ENCODE results near the gene MDGA2. TPM values are rescaled to one million over a fixed set of nuclear protein-coding genes. Genes with fewer than 3 reads are reported as not detected.

MDGA2 gene
- total RNA-seq, 6 donors from 2014 or later, result 0.61 TPM; not detected in 5

DNA sequence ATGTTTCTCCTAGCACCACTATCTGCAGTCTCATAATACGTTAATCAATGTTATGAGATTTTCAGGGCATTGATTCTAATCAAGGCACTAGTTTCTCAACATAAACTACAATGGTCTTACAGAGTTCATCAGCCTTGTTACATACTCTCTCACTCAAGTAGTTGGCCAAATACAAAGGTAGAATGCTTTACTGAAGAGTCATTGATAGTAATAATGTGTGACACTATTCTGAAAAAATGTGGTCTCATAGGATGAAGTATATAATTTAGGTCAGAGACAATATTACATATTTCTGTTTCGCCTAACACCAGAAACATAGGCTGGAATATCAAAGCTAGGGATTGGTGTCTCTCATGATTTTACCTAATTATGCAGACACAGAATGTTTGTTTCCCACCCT is 35.2 kb upstream of the MDGA2 start:
- WGBS, 2 donors, result 79 to 81% methylated on average over 2 of the region's 2 CpGs
- Histone ChIP-seq H3K4me1 (no peaks in the 10 kb centered on the region), H3K36me3 (no peaks in the 10 kb centered on the region), H3K27ac (no peak overlapping the region), H3K9me3 (no peaks in the 10 kb centered on the region), H3K27me3 (no peaks in the 10 kb centered on the region), H3K4me3 (no peak overlapping the region)
- TF ChIP-seq POLR2AphosphoS5 (IDR thresholded peaks at IDR 0.05) (no peak), POLR2A (IDR thresholded peaks at IDR 0.05) (no peak), EP300 (IDR thresholded peaks at IDR 0.05) (no peak)
- TF ChIP-seq, protein P1, sequence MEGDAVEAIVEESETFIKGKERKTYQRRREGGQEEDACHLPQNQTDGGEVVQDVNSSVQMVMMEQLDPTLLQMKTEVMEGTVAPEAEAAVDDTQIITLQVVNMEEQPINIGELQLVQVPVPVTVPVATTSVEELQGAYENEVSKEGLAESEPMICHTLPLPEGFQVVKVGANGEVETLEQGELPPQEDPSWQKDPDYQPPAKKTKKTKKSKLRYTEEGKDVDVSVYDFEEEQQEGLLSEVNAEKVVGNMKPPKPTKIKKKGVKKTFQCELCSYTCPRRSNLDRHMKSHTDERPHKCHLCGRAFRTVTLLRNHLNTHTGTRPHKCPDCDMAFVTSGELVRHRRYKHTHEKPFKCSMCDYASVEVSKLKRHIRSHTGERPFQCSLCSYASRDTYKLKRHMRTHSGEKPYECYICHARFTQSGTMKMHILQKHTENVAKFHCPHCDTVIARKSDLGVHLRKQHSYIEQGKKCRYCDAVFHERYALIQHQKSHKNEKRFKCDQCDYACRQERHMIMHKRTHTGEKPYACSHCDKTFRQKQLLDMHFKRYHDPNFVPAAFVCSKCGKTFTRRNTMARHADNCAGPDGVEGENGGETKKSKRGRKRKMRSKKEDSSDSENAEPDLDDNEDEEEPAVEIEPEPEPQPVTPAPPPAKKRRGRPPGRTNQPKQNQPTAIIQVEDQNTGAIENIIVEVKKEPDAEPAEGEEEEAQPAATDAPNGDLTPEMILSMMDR (IDR thresholded peaks at IDR 0.05), result no peak
- DNase-seq (no peak), ATAC-seq (ENCODE audit: low FRiP score in 2 of 2) (no peak)

DNA sequence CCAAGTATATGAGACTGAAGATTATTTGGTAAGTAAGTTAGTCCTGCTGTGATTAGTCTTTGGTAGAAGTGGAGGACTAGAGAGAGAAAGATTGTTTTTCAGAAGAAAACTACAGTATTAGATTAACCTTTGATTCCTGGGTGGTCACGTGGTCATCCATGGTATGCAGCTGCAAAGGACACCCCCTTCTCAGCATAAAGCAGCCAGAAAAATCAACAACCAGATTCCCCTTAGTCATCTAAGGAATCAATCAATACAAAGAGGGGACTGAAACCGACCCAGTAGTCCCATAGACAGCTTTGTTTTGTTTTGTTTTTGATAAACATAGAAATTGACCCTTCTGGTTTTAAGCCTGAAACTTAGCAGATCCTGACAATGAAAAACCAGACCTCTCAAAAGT is 30.3 kb upstream of the MDGA2 start:
- no peak overlapping the region for H3K27ac ChIP-seq
- no peaks in the 10 kb centered on the region for H3K4me1 ChIP-seq
- H3K27me3 ChIP-seq, result no peaks in the 10 kb centered on the region
- no peaks in the 10 kb centered on the region for H3K9me3 ChIP-seq
- DNase-seq (no peak), ATAC-seq (ENCODE audit: low FRiP score in 2 of 2) (no peak)
- H3K36me3 ChIP-seq, result no peaks in the 10 kb centered on the region
- TF ChIP-seq, protein P1 (IDR thresholded peaks at IDR 0.05), result no peak
- TF ChIP-seq POLR2A (IDR thresholded peaks at IDR 0.05) (no peak), EP300 (IDR thresholded peaks at IDR 0.05) (no peak), POLR2AphosphoS5 (IDR thresholded peaks at IDR 0.05) (no peak)
- no peak overlapping the region for H3K4me3 ChIP-seq
- 64 to 70% methylated on average over 2 of the region's 2 CpGs for WGBS, 2 donors

DNA sequence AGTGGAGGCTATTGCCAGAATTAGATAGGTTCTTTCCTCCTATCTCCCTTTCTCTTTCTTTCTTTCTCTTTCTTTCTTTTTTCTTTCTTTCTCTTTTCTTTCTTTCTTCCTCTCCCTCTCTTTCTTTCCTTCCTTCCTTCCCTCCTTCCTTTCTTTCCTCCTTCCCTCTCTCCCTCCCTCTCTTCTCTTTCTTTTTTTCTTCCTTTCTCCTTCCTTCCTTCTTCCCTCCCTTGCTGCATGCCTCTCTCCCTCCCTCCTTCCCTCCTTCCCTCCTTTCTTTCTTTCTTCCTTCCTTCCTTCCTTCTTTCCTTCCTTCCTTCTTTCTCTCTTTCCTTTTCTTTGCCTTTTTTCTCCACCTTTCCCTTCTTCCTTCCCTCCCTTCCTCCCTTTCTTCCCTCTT is 16.4 kb upstream of the MDGA2 start:
- H3K4me3 ChIP-seq, result no peak overlapping the region

DNA sequence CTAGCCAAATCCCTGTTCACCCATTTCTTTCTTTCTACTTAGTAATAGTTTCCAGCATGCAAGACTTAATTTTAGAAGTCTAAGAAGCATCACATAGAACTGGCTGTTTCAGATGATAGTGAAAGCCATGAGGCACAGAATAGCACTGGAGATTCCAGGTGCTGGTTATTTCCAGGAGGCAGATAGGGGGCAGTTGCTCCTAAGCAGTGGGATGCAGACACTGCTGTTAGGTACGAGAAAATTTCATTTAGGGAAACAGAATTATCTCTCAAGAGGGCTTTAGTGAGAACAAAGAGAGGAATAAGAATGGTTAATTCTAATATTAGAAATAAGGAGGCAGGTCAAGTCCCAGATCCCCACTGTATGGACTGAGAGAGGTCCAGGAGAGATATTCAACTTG is 3.6 kb upstream of the MDGA2 start:
- peaks cover 0 to 15% (median 6%) of the 10 kb centered on the region in 4 donors for H3K27me3 ChIP-seq
- ATAC-seq (ENCODE audit: low FRiP score in 2 of 2), result no peak
- DNase-seq, result no peak
- no peak overlapping the region for H3K4me3 ChIP-seq
- no peaks in the 10 kb centered on the region for H3K9me3 ChIP-seq
- H3K27ac ChIP-seq, result no peak overlapping the region
- WGBS, 2 donors, result 28 to 38% methylated on average over 1 of the region's 1 CpG
- TF ChIP-seq POLR2AphosphoS5 (IDR thresholded peaks at IDR 0.05) (no peak), EP300 (IDR thresholded peaks at IDR 0.05) (no peak), POLR2A (IDR thresholded peaks at IDR 0.05) (no peak)
- TF ChIP-seq, protein P1 (IDR thresholded peaks at IDR 0.05), result no peak
- H3K36me3 ChIP-seq, result no peaks in the 10 kb centered on the region
- H3K4me1 ChIP-seq, result peaks cover 8 to 23% (median 19%) of the 10 kb centered on the region in 4 donors

More for the DNA sequence above, 16.4 kb upstream of the MDGA2 start:
- H3K36me3 ChIP-seq, result no peaks in the 10 kb centered on the region
- no peaks in the 10 kb centered on the region for H3K9me3 ChIP-seq
- no peaks in the 10 kb centered on the region for H3K4me1 ChIP-seq
- TF ChIP-seq POLR2A (IDR thresholded peaks at IDR 0.05), result no peak
- no peak for TF ChIP-seq POLR2AphosphoS5 (IDR thresholded peaks at IDR 0.05)
- TF ChIP-seq EP300 (IDR thresholded peaks at IDR 0.05), result no peak
- TF ChIP-seq, protein P1 (IDR thresholded peaks at IDR 0.05), result no peak
- ATAC-seq (ENCODE audit: low FRiP score in 2 of 2) (no peak), DNase-seq (no peak)
- no peak overlapping the region for H3K27ac ChIP-seq
- H3K27me3 ChIP-seq, result no peaks in the 10 kb centered on the region

DNA sequence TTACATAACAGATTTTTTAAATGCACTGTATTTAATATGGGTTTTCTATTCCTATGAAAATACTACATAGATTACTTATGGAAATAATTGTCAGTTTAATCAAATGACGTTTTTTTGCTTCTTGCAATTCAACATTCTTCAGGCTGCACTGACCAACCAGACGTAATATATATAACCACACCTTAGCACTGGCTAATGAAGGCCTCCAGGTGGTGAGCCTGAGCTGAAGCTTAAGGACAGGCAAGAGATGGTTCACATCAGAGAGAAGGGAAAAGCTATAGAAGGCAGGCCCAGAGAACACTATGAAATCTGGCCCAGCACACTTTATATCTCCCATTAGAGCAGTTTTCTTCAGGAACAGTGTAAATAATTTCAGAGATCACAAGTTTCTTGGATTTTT is 2.8 kb upstream of the MDGA2 start:
- 79 to 85% methylated on average over 2 of the region's 2 CpGs for WGBS, 2 donors
- ATAC-seq (ENCODE audit: low FRiP score in 2 of 2), result no peak
- DNase-seq, result no peak
- no peak overlapping the region for H3K27ac ChIP-seq
- H3K36me3 ChIP-seq, result no peaks in the 10 kb centered on the region
- peaks cover 8 to 27% (median 20%) of the 10 kb centered on the region in 4 donors for H3K4me1 ChIP-seq
- peaks cover 0 to 16% (median 6%) of the 10 kb centered on the region in 4 donors for H3K27me3 ChIP-seq
- no peak overlapping the region for H3K4me3 ChIP-seq
- TF ChIP-seq POLR2A (IDR thresholded peaks at IDR 0.05) (no peak), POLR2AphosphoS5 (IDR thresholded peaks at IDR 0.05) (no peak), EP300 (IDR thresholded peaks at IDR 0.05) (no peak)
- TF ChIP-seq, protein P1 (IDR thresholded peaks at IDR 0.05), result no peak
- no peaks in the 10 kb centered on the region for H3K9me3 ChIP-seq

All from upper lobe of left lung (tissue), 6 donors.